Measurements from ENCODE around the gene AKNAD1. TPM values are rescaled to one million over a fixed set of nuclear protein-coding genes. Genes with fewer than 3 reads are reported as not detected.

The AKNAD1 gene
- total and polyA plus RNA-seq, 2 of the 8 experiments (the other 6 are each of a cell fraction or from before 2014, with no cell fraction given), result not detected

DNA sequence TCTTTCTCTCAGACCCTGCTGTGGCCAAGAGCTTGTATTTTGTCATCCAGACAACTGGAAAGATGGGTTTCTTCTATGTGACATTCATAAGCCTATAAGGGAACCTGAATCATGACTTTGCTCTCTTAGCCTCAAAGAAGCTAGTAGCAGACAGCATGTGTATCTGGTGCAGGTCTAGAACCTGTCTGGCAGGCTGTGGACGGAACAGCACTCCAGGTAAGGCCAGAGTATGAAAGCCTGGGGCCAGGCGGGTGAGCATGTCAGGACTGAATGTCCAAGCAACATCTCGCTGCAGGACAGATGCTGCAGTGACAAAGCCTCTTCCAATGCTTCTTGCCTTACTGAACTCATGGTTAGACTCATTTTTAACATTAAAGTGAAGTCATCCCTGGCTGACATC is 32.8 kb downstream of the AKNAD1 start:
- TF ChIP-seq JUN (IDR thresholded peaks at IDR 0.05; ENCODE audit: low read depth, low read length) (no peak), CTCF (IDR thresholded peaks at IDR 0.05; ENCODE audit: control extremely low read depth in 1 of 3, insufficient read depth in 1 of 3, low read depth in 1 of 3, low read length in 3 of 3) (no peak), KDM4A (IDR thresholded peaks at IDR 0.05; ENCODE audit: low read depth, low read length, severe bottlenecking) (no peak), CEBPB (IDR thresholded peaks at IDR 0.05; ENCODE audit: low read depth, low read length) (no peak)
- no peak overlapping the region for H3K18ac ChIP-seq (ENCODE audit: extremely low read depth, low read length)
- no peak overlapping the region for H2BK15ac ChIP-seq (ENCODE audit: low read length)
- no peak overlapping the region for H4K8ac ChIP-seq (ENCODE audit: extremely low read depth, insufficient read depth, low read length)
- no peaks in the 10 kb centered on the region for H4K20me1 ChIP-seq (replicated peaks in 1 of 2; ENCODE audit: control insufficient read depth in 1 of 2, insufficient read depth in 2 of 2, low read length in 2 of 2)
- no peaks in the 10 kb centered on the region for H3K27me3 ChIP-seq (replicated peaks in 1 of 4; ENCODE audit: control insufficient read depth in 3 of 4, extremely low read depth in 1 of 4, insufficient read depth in 3 of 4, low read length in 3 of 4)
- H2BK120ac ChIP-seq (replicated peaks; ENCODE audit: low read depth, low read length), result no peak overlapping the region
- 89% methylated on average over 3 of the region's 3 CpGs; no CpG with 5 or more reads in 1 of the 2 experiments for WGBS, 2 experiments (ENCODE audit: extremely low coverage in 1 of 2, insufficient coverage in 1 of 2, insufficient read length in 1 of 2, insufficient replicate concordance in 2 of 2, low coverage in 1 of 2, low lambda C conversion rate in 2 of 2, missing lambda C conversion rate in 1 of 2)
- no peak overlapping the region for H3K14ac ChIP-seq (ENCODE audit: insufficient read length)
- no peak overlapping the region for H2BK5ac ChIP-seq (ENCODE audit: low read depth, low read length)
- no peak overlapping the region for H2BK20ac ChIP-seq (ENCODE audit: low read length)
- H3K23ac ChIP-seq (ENCODE audit: insufficient read length), result no peak overlapping the region
- H2AFZ ChIP-seq (ENCODE audit: low read length), result no peak overlapping the region
- no peak overlapping the region for H4K5ac ChIP-seq (ENCODE audit: insufficient read length, low read depth, low read length)
- H3K4ac ChIP-seq (replicated peaks; ENCODE audit: insufficient read length, low read depth, low read length), result no peak overlapping the region
- no peaks in the 10 kb centered on the region for H3K9me3 ChIP-seq (ENCODE audit: insufficient read depth in 2 of 2, low read depth in 1 of 2, low read length in 1 of 2)
- no peak overlapping the region for H3K4me3 ChIP-seq (ENCODE audit: extremely low read depth in 1 of 4, insufficient read depth in 2 of 4, low read depth in 3 of 4, low read length in 4 of 4)
- no peak for DNase-seq (ENCODE audit: low read depth in 1 of 2, low spot score in 2 of 2)
- H3K27ac ChIP-seq (ENCODE audit: low read depth, low read length), result no peak overlapping the region
- H3K79me2 ChIP-seq (ENCODE audit: control insufficient read depth in 1 of 2, insufficient read depth in 2 of 2, low read length in 2 of 2), result no peaks in the 10 kb centered on the region
- peaks cover 0 to 2% (median under 1%) of the 10 kb centered on the region in 4 experiments; a peak in 3 of 7 replicates for H3K4me1 ChIP-seq (replicated peaks in 1 of 4; ENCODE audit: control insufficient read depth in 3 of 4, insufficient read depth in 4 of 4, low read length in 3 of 4)
- H3K23me2 ChIP-seq (ENCODE audit: low read depth, low read length), result no peaks in the 10 kb centered on the region
- no peak overlapping the region for H4K91ac ChIP-seq (replicated peaks; ENCODE audit: insufficient read length, low read length)
- no peaks in the 10 kb centered on the region for H3K36me3 ChIP-seq (ENCODE audit: control insufficient read depth in 2 of 4, insufficient read depth in 4 of 4, low read length in 3 of 4)
- ChIA-PET POLR2A (ENCODE audit: partially characterized antibody) (no interaction called here), CTCF (ENCODE audit: partially characterized antibody) (interaction anchor here (2.1 to 12.5 kb wide), 2 partner anchors 73 to 218 kb away, joined by 4 to 160 read pairs; partner anchors contain the start of gene WDR47)
- no peak overlapping the region for H3K56ac ChIP-seq (replicated peaks; ENCODE audit: insufficient read length, low read depth, low read length)
- no peaks in the 10 kb centered on the region for H3K79me1 ChIP-seq (ENCODE audit: low read depth, low read length)
- H3K4me2 ChIP-seq (ENCODE audit: insufficient read depth in 1 of 2, low read depth in 2 of 2, low read length in 2 of 2), result no peak overlapping the region
- H2BK12ac ChIP-seq (ENCODE audit: low read depth, low read length), result no peak overlapping the region
- H2AK5ac ChIP-seq (ENCODE audit: low read depth, low read length), result no peak overlapping the region
- H3K9ac ChIP-seq (replicated peaks in 1 of 4; ENCODE audit: extremely low read depth in 1 of 4, low read depth in 3 of 4, low read length in 3 of 4), result no peak overlapping the region
- no peak for FAIRE-seq
